HG03280 (cell line): ENCODE results near the gene PTX4.
"Not testable (repeated sequence)": the region's sequence is repeated elsewhere in the genome, so short reads cannot be mapped to it uniquely, and the experiment has no call there.

Experiments used
- ATAC-seq: cut with Tn5 transposase; IDR thresholded peaks from one replicate; pipeline ENCODE4 v1.9.1; 2021; ENCODE audit warnings: mild to moderate bottlenecking, moderate library complexity; ENCODE audit not compliant: unreplicated experiment

The PTX4 gene

GRCh38 chr16:1446296-1447080, 42.3 kb downstream of the PTX4 start:
- no peak for ATAC-seq

DNA sequence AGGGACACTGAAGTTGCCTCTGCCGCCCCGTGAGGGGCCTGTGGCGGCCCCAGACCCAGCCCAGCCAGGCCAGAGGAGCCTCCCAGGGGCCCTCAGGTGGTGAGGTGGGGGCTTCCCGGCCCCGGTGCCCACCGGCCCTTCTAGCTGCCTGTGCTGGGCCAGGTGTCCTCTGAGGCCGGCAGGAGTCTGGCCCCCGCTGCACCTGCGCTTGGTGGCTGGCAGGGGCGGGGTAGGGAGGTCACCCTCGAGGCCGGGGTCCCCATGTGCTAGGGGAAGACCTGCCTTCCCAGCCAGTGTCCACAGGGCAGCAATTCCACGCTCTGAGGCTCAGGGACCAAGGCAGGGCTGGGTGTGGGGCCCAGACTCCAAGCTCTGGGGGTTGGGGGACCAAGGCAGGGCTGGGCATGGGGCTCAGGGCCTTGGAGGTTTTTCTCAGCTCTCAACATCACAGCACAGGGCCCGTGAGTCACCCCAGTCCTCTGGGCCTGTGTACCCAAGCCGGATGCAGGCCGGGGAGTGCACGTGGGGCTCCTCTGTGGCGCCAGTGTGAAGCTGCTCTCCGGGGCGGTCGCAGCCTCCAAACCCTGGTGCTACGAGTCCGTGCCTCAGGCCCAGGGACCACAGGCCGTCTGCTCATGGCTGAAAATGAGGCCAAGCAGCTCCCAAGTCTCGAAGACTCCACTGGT, 43.1 kb downstream of the PTX4 start:
- no peak for ATAC-seq

GRCh38 chr16:1444730-1445517, 43.8 kb downstream of the PTX4 start:
- no peak for ATAC-seq

- ATAC-seq, result no peak
These were observed 44.6 kb downstream of the PTX4 start, which contains the start of gene CCDC154 for GRCh38 chr16:1443980-1444729. CCDC154 (minus strand) TSS chr16:1444556; CDS start chr16:1444322, 234 bp downstream.

GRCh38 chr16:1443403-1443973, 45.3 kb downstream of the PTX4 start:
- ATAC-seq, result no peak

DNA sequence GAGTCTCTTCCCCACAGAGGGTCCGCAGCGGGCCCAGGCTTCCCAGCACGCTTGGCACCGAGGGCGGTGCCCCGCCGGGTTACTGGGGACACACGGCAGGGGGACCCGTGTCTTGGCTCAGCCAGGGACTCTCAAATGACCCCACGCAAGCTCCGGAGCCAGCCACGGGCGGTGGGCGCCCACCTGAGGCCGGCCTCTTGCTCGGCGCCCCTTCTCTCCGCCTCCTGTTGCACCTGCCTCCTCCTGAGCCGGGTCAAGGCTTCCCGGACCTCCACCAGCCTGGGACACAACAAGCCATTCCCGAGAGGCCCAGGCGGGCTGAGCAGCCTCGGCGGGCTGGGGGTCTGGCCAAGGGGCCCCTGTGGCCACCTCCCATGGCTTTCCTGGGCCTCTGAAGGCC, 46.0 kb downstream of the PTX4 start:
- ATAC-seq, result no peak

- ATAC-seq, result no peak
These were observed 47.3 kb downstream of the PTX4 start for GRCh38 chr16:1441391-1441829.

DNA sequence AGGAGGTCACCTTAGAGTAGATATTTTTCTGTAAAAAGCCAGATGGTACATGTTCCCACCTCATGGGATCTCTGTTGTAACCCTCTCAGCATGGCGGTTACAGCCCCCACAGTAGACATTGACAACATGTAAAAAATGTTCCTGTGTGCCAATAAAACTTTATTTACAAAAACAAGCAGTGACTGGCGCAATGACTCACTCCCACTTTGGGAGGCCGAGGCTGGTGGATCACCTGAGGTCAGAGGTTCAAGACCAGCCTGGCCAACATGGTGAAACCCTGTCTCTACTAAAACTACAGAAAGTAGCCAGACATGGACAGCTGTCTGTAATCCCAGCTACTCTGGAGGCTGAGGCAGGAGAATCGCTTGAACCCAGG, 49.1 kb downstream of the PTX4 start:
- ATAC-seq, result not testable (repeated sequence)

DNA sequence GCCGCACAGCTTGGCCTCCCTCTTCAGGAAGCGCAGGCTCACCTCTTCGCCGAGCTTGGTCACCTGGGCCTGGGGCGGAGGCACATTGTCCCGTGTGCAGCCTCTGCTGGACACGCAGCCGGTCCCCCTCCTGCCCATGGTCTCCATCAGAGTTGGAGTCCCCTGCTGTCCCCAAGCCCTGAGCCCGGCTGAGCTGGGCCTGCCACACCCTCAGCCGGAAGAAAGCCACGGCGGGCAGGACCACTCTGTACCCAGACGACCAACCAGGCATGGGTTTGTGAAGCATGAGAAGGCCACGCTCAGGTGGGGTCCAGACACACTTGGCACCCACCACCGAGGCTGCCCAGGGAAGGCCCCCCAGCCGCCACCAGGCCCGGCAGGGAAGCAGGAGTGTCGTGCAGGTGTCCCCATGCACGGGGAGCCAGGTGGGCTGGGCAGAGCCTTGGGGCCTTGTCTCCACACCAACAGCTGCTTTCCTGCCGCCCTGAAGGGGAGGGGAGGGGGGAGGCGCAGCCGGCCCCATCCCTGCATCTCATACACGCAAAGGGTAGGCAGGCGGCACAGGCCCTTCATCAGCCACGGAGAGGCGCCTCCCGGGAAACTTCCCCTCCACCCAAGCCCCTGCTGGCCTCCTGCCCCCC, 49.6 kb downstream of the PTX4 start:
- no peak for ATAC-seq

GRCh38 chr16:1438229-1439057, 50.3 kb downstream of the PTX4 start:
- ATAC-seq, result no peak

GRCh38 chr16:1437606-1438005, 51.1 kb downstream of the PTX4 start:
- ATAC-seq, result no peak

DNA sequence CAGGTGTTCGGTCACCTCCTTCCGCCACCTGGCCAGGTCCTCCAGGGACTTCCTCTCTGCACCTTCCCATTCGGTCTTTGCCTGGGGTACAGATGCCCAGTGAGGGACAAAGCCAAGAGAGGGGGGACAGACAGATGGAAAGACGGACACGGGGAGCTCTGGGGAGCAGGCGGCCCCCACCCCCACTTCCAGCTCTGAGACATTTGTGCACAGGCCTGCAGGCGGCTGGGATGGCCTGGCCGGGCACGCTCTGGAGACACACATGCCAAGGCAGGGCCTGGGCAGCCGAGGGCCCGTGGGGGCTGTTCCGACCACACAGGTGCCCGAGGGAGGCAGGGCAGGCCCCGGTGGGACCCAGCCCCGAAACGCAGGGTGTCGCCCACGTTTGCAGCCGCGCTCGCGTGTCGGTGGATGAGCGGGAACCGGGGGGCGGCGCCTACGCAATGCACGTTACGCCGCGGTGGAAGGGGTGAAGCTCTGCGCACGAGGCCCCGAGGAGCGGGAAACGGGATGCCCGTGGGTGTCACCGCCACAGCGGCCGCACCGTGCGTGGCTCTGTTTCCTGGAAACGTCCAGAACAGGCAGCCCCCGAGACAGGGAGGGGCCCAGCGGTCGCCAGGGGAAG, 51.9 kb downstream of the PTX4 start:
- no peak for ATAC-seq

DNA sequence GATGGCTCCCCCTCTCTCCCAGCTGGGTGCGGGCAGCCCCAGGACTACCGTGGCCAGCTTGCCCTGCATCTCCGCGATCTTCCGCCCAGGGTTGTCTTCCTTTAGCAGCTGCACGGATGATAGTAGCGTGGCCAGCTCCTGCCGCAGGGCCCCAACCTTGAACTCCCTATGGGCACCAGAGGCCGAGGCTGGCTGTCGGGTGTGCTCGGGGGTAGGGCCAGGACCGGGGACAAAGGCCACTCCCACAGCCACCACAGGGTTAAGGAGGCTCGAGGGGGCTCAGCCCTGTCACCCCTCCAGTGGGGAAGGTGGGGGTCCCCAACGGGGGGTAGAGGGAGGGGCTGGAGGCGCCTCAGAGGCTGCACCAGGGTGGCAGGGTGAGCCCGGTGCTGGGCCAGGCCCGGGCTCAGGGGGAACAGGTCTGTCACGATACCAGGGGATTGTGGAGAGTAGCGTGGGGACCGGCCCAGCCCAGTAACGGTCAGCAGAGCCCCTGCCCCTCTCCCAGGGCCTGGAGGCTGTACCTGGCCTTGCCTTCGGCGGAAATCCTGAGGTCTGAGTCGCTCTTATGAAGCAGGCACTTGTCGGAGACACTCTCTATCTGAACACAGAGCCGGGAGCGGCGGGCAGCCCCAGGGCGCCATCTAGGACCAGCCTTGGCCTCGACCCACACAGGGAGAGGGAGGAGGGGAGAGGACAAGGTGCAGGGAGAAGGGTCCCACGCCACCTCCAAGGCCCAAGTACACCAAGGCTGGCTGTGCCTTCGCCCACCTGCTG, 52.6 kb downstream of the PTX4 start:
- no peak for ATAC-seq
